CD4-positive, alpha-beta memory T cell (primary cell): ENCODE data around the gene UCN3. TPM values are rescaled to one million over a fixed set of nuclear protein-coding genes. Genes with fewer than 3 reads are reported as not detected.

ENCODE experiments used
- CTCF ChIA-PET: fragments of 350-600 bp; sonication (Branson Sonifier 250); formaldehyde crosslinking; loops from one replicate; lab custom pipeline; 2021; ENCODE audit warnings: inconsistent platforms; ENCODE audit not compliant: partially characterized antibody; lab: Charles Lee
- POLR2A ChIA-PET: fragments of 350-600 bp; sonication (Branson Sonifier 250); formaldehyde crosslinking; loops from one replicate; lab custom pipeline; 2021; ENCODE audit not compliant: partially characterized antibody; lab: Charles Lee
- DNase-seq, 5 donors: peaks; one replicate each; pipeline versions ENCODE4 v3.0.0 to v3.0.0-alpha.2; 2020 to 2022; ENCODE audit warnings: mixed read lengths in 1 of 5
- H3K27ac ChIP-seq: one replicate; pipeline ENCODE4 v1.7.0; 2013; ENCODE audit warnings: low read depth, low read length
- H3K27me3 ChIP-seq: 2 replicates; pipeline ENCODE4 v1.7.0; 2013; ENCODE audit warnings: mild to moderate bottlenecking, low read length, moderate library complexity; ENCODE audit not compliant: insufficient read depth
- H3K36me3 ChIP-seq: 2 replicates; pipeline ENCODE4 v1.7.0; 2013; ENCODE audit warnings: mild to moderate bottlenecking, low read length, moderate library complexity; ENCODE audit not compliant: insufficient read depth
- H3K4me1 ChIP-seq: 2 replicates; pipeline ENCODE4 v1.7.0; 2013; ENCODE audit warnings: mild to moderate bottlenecking, low read length, moderate library complexity; ENCODE audit not compliant: insufficient read depth
- H3K4me3 ChIP-seq, 2 donors: one replicate each; pipeline ENCODE4 v1.7.0; 2013; ENCODE audit warnings: low read length in 2 of 2, mild to moderate bottlenecking in 1 of 2
- H3K9me3 ChIP-seq, 2 donors: one replicate each; pipeline ENCODE4 v1.7.0; 2013; ENCODE audit warnings: low read length in 2 of 2, control low read depth in 1 of 2; ENCODE audit not compliant: control insufficient read depth in 1 of 2
- H3K27ac Mint-ChIP-seq, 7 donors: one replicate each; pipeline ENCODE4 v1.8.0; 2020 to 2021; ENCODE audit warnings: mixed read lengths in 7 of 7, mild to moderate bottlenecking in 6 of 7, inconsistent platforms in 3 of 7, moderate library complexity in 3 of 7
- H3K27me3 Mint-ChIP-seq, 2 donors: one replicate each; pipeline ENCODE4 v1.8.0; 2020 to 2021; ENCODE audit warnings: mixed read lengths in 2 of 2
- H3K36me3 Mint-ChIP-seq, 2 donors: one replicate each; pipeline ENCODE4 v1.8.0; 2020 to 2021; ENCODE audit warnings: mixed read lengths in 2 of 2, inconsistent platforms in 1 of 2, mild to moderate bottlenecking in 1 of 2
- H3K4me1 Mint-ChIP-seq, 4 donors: one replicate each; pipeline ENCODE4 v1.8.0; 2020 to 2021; ENCODE audit warnings: mixed read lengths in 4 of 4, mild to moderate bottlenecking in 1 of 4
- H3K4me3 Mint-ChIP-seq, 8 donors: one replicate each; pipeline ENCODE4 v1.8.0; 2020 to 2021; ENCODE audit warnings: mixed read lengths in 8 of 8, mild to moderate bottlenecking in 7 of 8, moderate library complexity in 6 of 8, inconsistent platforms in 3 of 8
- H3K9me3 Mint-ChIP-seq, 8 donors: one replicate each; pipeline ENCODE4 v1.8.0; 2020 to 2021; ENCODE audit warnings: mixed read lengths in 8 of 8, mild to moderate bottlenecking in 5 of 8, inconsistent platforms in 3 of 8, moderate library complexity in 1 of 8
- intact Hi-C: fragments of 100-400 bp; cut with micrococcal nuclease; formaldehyde crosslinking; loops from one replicate; pipeline ENCODE4 v1.15.1; 2023
- polyA plus RNA-seq, 2 donors: library from polyadenylated mRNA; unstranded; fragments of 300-500 nt; fragmentation: Illumina TruSeq; gene quantifications; one replicate each; pipeline ENCODE4 v1.2.3, GENCODE V29; 2021
- total RNA-seq, 2 experiments: library from RNA; stranded (reverse); gene quantifications; one replicate each; pipeline ENCODE4 v1.2.3, GENCODE V29; 2021

UCN3 gene
- not detected for total RNA-seq
- not detected for polyA plus RNA-seq

DNA sequence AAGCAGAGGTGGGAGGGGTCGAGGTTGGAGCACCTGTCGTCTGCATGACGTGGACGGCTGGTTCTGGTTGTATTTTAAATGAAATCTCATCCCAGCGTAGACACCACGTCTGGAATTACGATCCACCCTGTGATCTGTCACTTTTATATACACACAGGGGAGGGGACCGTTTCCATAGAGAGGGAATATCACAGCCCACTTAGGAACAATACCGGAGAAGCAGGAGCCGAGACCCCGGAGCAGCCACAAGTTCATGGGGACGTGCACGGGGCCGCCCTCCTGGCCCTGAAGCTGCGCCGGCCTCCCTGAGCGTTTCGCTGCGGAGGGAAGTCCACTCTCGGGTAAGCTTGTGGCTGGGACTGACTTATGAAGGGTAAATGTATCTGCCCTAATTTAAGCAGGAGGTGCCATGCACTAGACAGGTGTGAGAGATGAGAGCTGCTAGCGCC, at the start of gene UCN3:
UCN3 (plus strand) TSS at position 77 of the 449 bp plus-strand sequence. CDS start 8,755 bp downstream, outside the sequence.
- no peak within 1 kb of the TSS for H3K4me3 Mint-ChIP-seq
- no peak within 1 kb of the TSS for H3K27ac Mint-ChIP-seq
- H3K4me1 ChIP-seq, result no peaks in the 10 kb centered on the region
- H3K27ac ChIP-seq, result no peak within 1 kb of the TSS
- intact Hi-C loops, result no loop called here
- peaks cover 0 to 5% of the 10 kb centered on the region in 2 donors for H3K27me3 Mint-ChIP-seq
- ChIA-PET CTCF (no interaction called here), POLR2A (no interaction called here)
- H3K36me3 ChIP-seq, result no peaks in the 10 kb centered on the region
- no peak for DNase-seq
- no peaks in the 10 kb centered on the region for H3K27me3 ChIP-seq
- H3K9me3 Mint-ChIP-seq, result peaks cover 0 to 2% (median 0%) of the 10 kb centered on the region in 8 donors
- H3K4me1 Mint-ChIP-seq, result peaks cover 0 to 7% (median 0%) of the 10 kb centered on the region in 4 donors
- no peaks in the 10 kb centered on the region for H3K36me3 Mint-ChIP-seq
- no peak within 1 kb of the TSS for H3K4me3 ChIP-seq
- no peaks in the 10 kb centered on the region for H3K9me3 ChIP-seq

DNA sequence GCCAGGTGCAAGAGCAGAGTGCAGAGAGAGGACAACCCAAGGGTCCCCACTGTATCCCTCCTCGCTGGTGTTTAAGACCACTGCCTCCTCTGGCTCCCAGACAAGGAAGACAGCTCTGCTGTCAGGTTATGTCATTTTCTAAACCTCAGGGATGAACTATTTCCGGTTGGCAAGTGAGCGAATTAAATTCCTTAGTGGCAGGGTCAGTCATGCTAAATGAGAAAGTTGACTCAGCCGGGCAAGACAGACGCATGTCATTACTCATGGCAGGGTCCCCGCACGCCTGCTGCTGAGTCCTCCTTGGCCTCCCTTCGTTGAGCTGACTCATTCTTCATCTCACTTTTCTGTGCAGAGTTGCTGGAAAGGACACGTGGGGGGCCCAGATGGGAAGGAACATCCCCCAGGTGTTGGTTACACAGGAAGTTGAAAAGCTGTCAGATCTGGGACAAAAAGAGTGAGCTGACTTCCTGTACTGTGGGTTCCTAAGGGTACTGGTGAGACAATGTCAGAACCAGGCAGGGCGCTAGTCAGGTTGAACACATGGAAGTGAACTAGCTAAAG, 47.1 kb upstream of the UCN3 start:
- peak overlapping the region in 7 of 8 donors; percentile 58 to 83 (median 71) for H3K4me3 Mint-ChIP-seq
- DNase-seq, result peak; percentile 43 to 90 (median 45)
- H3K36me3 ChIP-seq, result no peaks in the 10 kb centered on the region
- H3K27ac Mint-ChIP-seq, result peak overlapping the region in 6 of 7 donors; percentile 72 to 90 (median 86)
- H3K27me3 ChIP-seq, result no peaks in the 10 kb centered on the region
- ChIA-PET POLR2A (interaction anchor here (0.9 to 2.6 kb wide), 8 partner anchors 8 to 482 kb away, joined by 3 to 43 read pairs (median 6); no protein-coding TSS in a partner anchor), CTCF (interaction anchor here (0.9 to 1.4 kb wide), 5 partner anchors 12 to 116 kb away, joined by 3 to 5 read pairs (median 4); no protein-coding TSS in a partner anchor)
- H3K27ac ChIP-seq, result no peak overlapping the region
- peaks cover 36% of the 10 kb centered on the region for H3K4me1 ChIP-seq
- intact Hi-C loops, result loop anchor here (1.0 kb wide), 1 partner anchor 26 kb away; no protein-coding TSS in a partner anchor
- peaks cover 0 to 12% (median 10%) of the 10 kb centered on the region in 8 donors for H3K9me3 Mint-ChIP-seq
- H3K36me3 Mint-ChIP-seq, result no peaks in the 10 kb centered on the region
- peaks cover 27 to 70% (median 56%) of the 10 kb centered on the region in 4 donors for H3K4me1 Mint-ChIP-seq
- no peaks in the 10 kb centered on the region for H3K27me3 Mint-ChIP-seq
- no peak overlapping the region for H3K4me3 ChIP-seq
- H3K9me3 ChIP-seq, result no peaks in the 10 kb centered on the region

- Histone ChIP-seq H3K27ac (no peak overlapping the region), H3K4me3 (no peak overlapping the region), H3K36me3 (no peaks in the 10 kb centered on the region), H3K9me3 (no peaks in the 10 kb centered on the region), H3K27me3 (no peaks in the 10 kb centered on the region), H3K4me1 (peaks cover 36% of the 10 kb centered on the region)
- Mint-ChIP-seq H3K4me3 (peak overlapping the region in 7 of 8 donors; percentile 50 to 83 (median 71)), H3K36me3 (no peaks in the 10 kb centered on the region), H3K4me1 (peaks cover 27 to 68% (median 55%) of the 10 kb centered on the region in 4 donors), H3K9me3 (peaks cover 0 to 12% (median 10%) of the 10 kb centered on the region in 8 donors), H3K27ac (peak overlapping the region in 6 of 7 donors; percentile 72 to 90 (median 86)), H3K27me3 (no peaks in the 10 kb centered on the region)
- intact Hi-C loops, result loop anchor here (1.0 kb wide), 1 partner anchor 27 kb away; no protein-coding TSS in a partner anchor
- CTCF ChIA-PET, result interaction anchor here (0.9 to 1.4 kb wide), 5 partner anchors 12 to 116 kb away, joined by 3 to 5 read pairs (median 4); no protein-coding TSS in a partner anchor
- POLR2A ChIA-PET, result interaction anchor here (0.9 to 2.6 kb wide), 8 partner anchors 9 to 482 kb away, joined by 3 to 43 read pairs (median 6); no protein-coding TSS in a partner anchor
- DNase-seq, result no peak
Measured at GRCh38 chr10:5318148-5318547, 46.6 kb upstream of the UCN3 start.

DNA sequence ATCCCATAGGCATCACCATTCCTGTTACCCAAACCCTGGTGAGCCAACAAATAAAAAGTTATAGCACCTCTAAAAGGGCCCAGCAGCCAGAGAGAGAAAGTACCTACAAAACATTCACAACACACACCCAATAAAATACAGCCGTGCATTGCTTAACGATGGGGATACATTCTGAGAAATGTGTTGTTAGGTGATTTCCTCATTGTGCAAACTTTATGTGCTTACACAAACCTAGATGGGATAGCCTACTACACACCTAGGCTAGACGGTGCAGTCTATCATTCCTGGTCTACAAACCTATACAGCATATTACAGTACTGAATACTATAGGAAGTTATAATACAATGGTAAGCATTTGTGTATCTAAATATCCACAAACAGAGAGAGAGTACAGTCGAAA, 44.9 kb upstream of the UCN3 start:
- Mint-ChIP-seq H3K4me1 (peaks cover 17 to 50% (median 42%) of the 10 kb centered on the region in 4 donors), H3K27me3 (no peaks in the 10 kb centered on the region), H3K4me3 (no peak overlapping the region), H3K36me3 (no peaks in the 10 kb centered on the region), H3K27ac (peak overlapping the region in 2 of 7 donors; percentile 25 to 38), H3K9me3 (peaks cover 0 to 12% (median 10%) of the 10 kb centered on the region in 8 donors)
- Histone ChIP-seq H3K27me3 (no peaks in the 10 kb centered on the region), H3K36me3 (no peaks in the 10 kb centered on the region), H3K4me1 (peaks cover 23% of the 10 kb centered on the region), H3K27ac (no peak overlapping the region), H3K4me3 (no peak overlapping the region), H3K9me3 (no peaks in the 10 kb centered on the region)
- CTCF ChIA-PET, result no interaction called here
- POLR2A ChIA-PET, result no interaction called here
- DNase-seq, result no peak
- intact Hi-C loops, result no loop called here

DNA sequence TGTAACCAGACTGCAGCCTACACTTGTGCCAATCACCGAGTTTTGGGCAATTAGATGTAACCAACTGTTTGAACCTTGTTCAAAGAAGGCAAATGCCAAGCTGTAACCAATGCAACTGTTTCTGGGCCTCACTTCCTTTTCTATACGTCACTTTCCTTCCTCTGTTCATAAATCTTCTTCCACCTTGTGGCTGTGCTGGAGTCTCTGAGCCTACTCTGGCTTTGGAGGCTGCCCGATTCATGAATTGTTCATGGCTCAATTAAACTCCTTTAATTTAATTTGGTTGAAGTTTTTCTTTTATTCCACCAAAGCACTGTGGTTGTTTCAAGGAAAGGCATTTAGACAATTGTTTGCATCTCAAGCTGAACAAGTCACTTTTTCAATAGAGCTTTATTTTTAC, 43.5 kb upstream of the UCN3 start:
- H3K4me3 Mint-ChIP-seq, result no peak overlapping the region
- peaks cover 0 to 12% (median 10%) of the 10 kb centered on the region in 8 donors for H3K9me3 Mint-ChIP-seq
- DNase-seq, result no peak
- H3K4me1 Mint-ChIP-seq, result peaks cover 17 to 45% (median 32%) of the 10 kb centered on the region in 4 donors
- peak overlapping the region in 1 of 7 donors; percentile 24 for H3K27ac Mint-ChIP-seq
- intact Hi-C loops, result no loop called here
- Histone ChIP-seq H3K36me3 (no peaks in the 10 kb centered on the region), H3K4me3 (no peak overlapping the region), H3K4me1 (peaks cover 21% of the 10 kb centered on the region), H3K27me3 (no peaks in the 10 kb centered on the region), H3K9me3 (no peaks in the 10 kb centered on the region), H3K27ac (no peak overlapping the region)
- POLR2A ChIA-PET, result interaction anchor here (1.6 kb wide), 1 partner anchor 29 kb away, joined by 3 read pairs; no protein-coding TSS in a partner anchor
- no peaks in the 10 kb centered on the region for H3K27me3 Mint-ChIP-seq
- CTCF ChIA-PET, result interaction anchor here (0.7 to 1.0 kb wide), 2 partner anchors 38 to 260 kb away, joined by 3 to 4 read pairs; no protein-coding TSS in a partner anchor
- H3K36me3 Mint-ChIP-seq, result no peaks in the 10 kb centered on the region

- intact Hi-C loops, result no loop called here
- peaks cover 0 to 13% (median 10%) of the 10 kb centered on the region in 8 donors for H3K9me3 Mint-ChIP-seq
- H3K4me3 Mint-ChIP-seq, result no peak overlapping the region
- ChIA-PET CTCF (no interaction called here), POLR2A (no interaction called here)
- peaks cover 2% of the 10 kb centered on the region for H3K4me1 ChIP-seq
- peaks cover 1 to 23% (median 12%) of the 10 kb centered on the region in 4 donors for H3K4me1 Mint-ChIP-seq
- no peak overlapping the region for H3K27ac Mint-ChIP-seq
- H3K36me3 ChIP-seq, result no peaks in the 10 kb centered on the region
- H3K4me3 ChIP-seq, result no peak overlapping the region
- no peaks in the 10 kb centered on the region for H3K27me3 ChIP-seq
- no peaks in the 10 kb centered on the region for H3K9me3 ChIP-seq
- DNase-seq, result no peak
- no peaks in the 10 kb centered on the region for H3K27me3 Mint-ChIP-seq
- H3K27ac ChIP-seq, result no peak overlapping the region
- H3K36me3 Mint-ChIP-seq, result peaks cover 0 to 4% of the 10 kb centered on the region in 2 donors
Measured at GRCh38 chr10:5323446-5323845, 41.3 kb upstream of the UCN3 start.

- Histone ChIP-seq H3K27ac (no peak overlapping the region), H3K4me1 (no peaks in the 10 kb centered on the region), H3K27me3 (no peaks in the 10 kb centered on the region), H3K9me3 (no peaks in the 10 kb centered on the region), H3K4me3 (no peak overlapping the region), H3K36me3 (no peaks in the 10 kb centered on the region)
- ChIA-PET POLR2A (no interaction called here), CTCF (no interaction called here)
- peaks cover 0 to 13% (median 10%) of the 10 kb centered on the region in 8 donors for H3K9me3 Mint-ChIP-seq
- intact Hi-C loops, result no loop called here
- peaks cover 0 to 16% (median 5%) of the 10 kb centered on the region in 4 donors for H3K4me1 Mint-ChIP-seq
- peaks cover 0 to 4% of the 10 kb centered on the region in 2 donors for H3K36me3 Mint-ChIP-seq
- H3K27me3 Mint-ChIP-seq, result peaks cover 0 to 2% of the 10 kb centered on the region in 2 donors
- H3K4me3 Mint-ChIP-seq, result no peak overlapping the region
- DNase-seq, result no peak
- peak overlapping the region in 2 of 7 donors; percentile 45 to 87 for H3K27ac Mint-ChIP-seq
Measured at GRCh38 chr10:5325076-5325475, 39.7 kb upstream of the UCN3 start.
